GM19193 (cell line): ENCODE data around the gene LDLRAD4.

ENCODE experiments used
- POLR2A ChIP-seq: IDR thresholded peaks from 4 replicates; pipeline ENCODE4 v1.6.1; 2011; ENCODE audit not compliant: insufficient read depth, insufficient read length; ENCODE audit errors: extremely low read depth

LDLRAD4 gene

GRCh38 chr18:13319629-13320028, 101.1 kb downstream of the LDLRAD4 start:
- TF ChIP-seq POLR2A: no peak

- TF ChIP-seq POLR2A: no peak
Measured at GRCh38 chr18:13320096-13320495, 101.5 kb downstream of the LDLRAD4 start.

- no peak for TF ChIP-seq POLR2A
Measured at GRCh38 chr18:13320891-13321425, 102.4 kb downstream of the LDLRAD4 start.

GRCh38 chr18:13321923-13322322, 103.4 kb downstream of the LDLRAD4 start:
- no peak for TF ChIP-seq POLR2A

GRCh38 chr18:13323186-13323585, 104.6 kb downstream of the LDLRAD4 start:
- TF ChIP-seq POLR2A: no peak

- no peak for TF ChIP-seq POLR2A
Measured at GRCh38 chr18:13324880-13325279, 106.3 kb downstream of the LDLRAD4 start.

GRCh38 chr18:13328213-13328612, 109.7 kb downstream of the LDLRAD4 start:
- no peak for TF ChIP-seq POLR2A

GRCh38 chr18:13330996-13331395, 112.4 kb downstream of the LDLRAD4 start:
- no peak for TF ChIP-seq POLR2A

GRCh38 chr18:13331846-13332245, 113.3 kb downstream of the LDLRAD4 start:
- TF ChIP-seq POLR2A: no peak

- TF ChIP-seq POLR2A: no peak
Measured at GRCh38 chr18:13332874-13333273, 114.3 kb downstream of the LDLRAD4 start.

- TF ChIP-seq POLR2A: no peak
Measured at GRCh38 chr18:13335903-13336302, 117.3 kb downstream of the LDLRAD4 start.

GRCh38 chr18:13336841-13337240, 118.3 kb downstream of the LDLRAD4 start:
- TF ChIP-seq POLR2A: no peak

GRCh38 chr18:13337369-13337768, 118.8 kb downstream of the LDLRAD4 start:
- TF ChIP-seq POLR2A: no peak

- TF ChIP-seq POLR2A: no peak
Measured at GRCh38 chr18:13338318-13338717, 119.8 kb downstream of the LDLRAD4 start.

GRCh38 chr18:13339653-13340052, 121.1 kb downstream of the LDLRAD4 start:
- TF ChIP-seq POLR2A: no peak

- TF ChIP-seq POLR2A: no peak
Measured at GRCh38 chr18:13353084-13353823, 134.7 kb downstream of the LDLRAD4 start.
